HEK293 (cell line): ENCODE results near the gene ZFHX2.
"Not testable (repeated sequence)": the region's sequence is repeated elsewhere in the genome, so short reads cannot be mapped to it uniquely, and the experiment has no call there.

Experiments used
- CTCF ChIA-PET: fragments of 350-600 bp; formaldehyde crosslinking; extraction: SDS; loops from one replicate; lab custom pipeline; 2021; ENCODE audit warnings: antibody characterized with exemption; lab: Yijun Ruan, JAX
- POLR2A ChIA-PET: fragments of 300-600 bp; formaldehyde crosslinking; extraction: SDS; loops from one replicate; lab custom pipeline; 2020; ENCODE audit warnings: antibody characterized with exemption, inconsistent platforms; lab: Yijun Ruan, JAX
- H3K27ac ChIP-seq: fragments of 200-500 bp; sonication (Bioruptor generic); 2 replicates; pipeline ENCODE4 v1.5.1; 2014; ENCODE audit warnings: low read depth, low read length, control low read depth, inconsistent platforms; ENCODE audit errors: extremely low read depth
- H3K36me3 ChIP-seq, 2 experiments: fragments of 200-500 bp in 1 of 2; sonication (Bioruptor generic) in 1 of 2; 1 replicate in 1 of 2; 2 replicates in 1 of 2; pipeline ENCODE4 v1.5.1; 2014 to 2017; ENCODE audit warnings: inconsistent platforms in 2 of 2, low read length in 2 of 2; ENCODE audit not compliant: control insufficient read depth in 2 of 2, insufficient read depth in 1 of 2
- H3K4me1 ChIP-seq: fragments of 200-500 bp; sonication (Bioruptor generic); 2 replicates; pipeline ENCODE4 v1.5.1; 2014; ENCODE audit warnings: mild to moderate bottlenecking, low read length, inconsistent platforms; ENCODE audit not compliant: control insufficient read depth, insufficient read depth
- H3K4me3 ChIP-seq: 2 replicates; pipeline ENCODE4 v1.5.1; 2011; ENCODE audit warnings: low read depth, mild to moderate bottlenecking, control low read depth, low read length, moderate library complexity
- H3K9me3 ChIP-seq: fragments of 200-500 bp; sonication (Bioruptor generic); 2 replicates; pipeline ENCODE4 v1.5.1; 2014; ENCODE audit warnings: low read depth, low read length, inconsistent platforms; ENCODE audit not compliant: control insufficient read depth, insufficient read depth
- KLF8 ChIP-seq: fragments of 450-650 bp; formaldehyde crosslinking; IDR thresholded peaks from 2 replicates; pipeline ENCODE4 v1.5.1; 2016; ENCODE audit warnings: missing biosample characterization, missing genetic modification characterization
- MZF1 ChIP-seq: fragments of 450-650 bp; formaldehyde crosslinking; IDR thresholded peaks from 2 replicates; pipeline ENCODE4 v1.5.1; 2017; ENCODE audit warnings: missing biosample characterization, missing genetic modification characterization, borderline replicate concordance
- SCRT1 ChIP-seq: fragments of 450-650 bp; formaldehyde crosslinking; IDR thresholded peaks from 2 replicates; pipeline ENCODE4 v1.5.1; 2016; ENCODE audit warnings: missing biosample characterization, missing genetic modification characterization, borderline replicate concordance
- SP3 ChIP-seq: fragments of 450-650 bp; formaldehyde crosslinking; IDR thresholded peaks from 2 replicates; pipeline ENCODE4 v1.5.1; 2016; ENCODE audit warnings: missing biosample characterization, missing genetic modification characterization
- YY2 ChIP-seq: fragments of 450-650 bp; formaldehyde crosslinking; IDR thresholded peaks from 2 replicates; pipeline ENCODE4 v1.5.1; 2016; ENCODE audit warnings: missing biosample characterization, missing genetic modification characterization
- ZEB2 ChIP-seq: fragments of 450-650 bp; formaldehyde crosslinking; IDR thresholded peaks from 2 replicates; pipeline ENCODE4 v1.5.1; 2016; ENCODE audit warnings: missing biosample characterization, missing genetic modification characterization
- ZFP37 ChIP-seq: fragments of 450-650 bp; formaldehyde crosslinking; IDR thresholded peaks from 2 replicates; pipeline ENCODE4 v1.5.1; 2016; ENCODE audit warnings: missing biosample characterization, missing genetic modification characterization
- ZFP69B ChIP-seq: fragments of 450-650 bp; formaldehyde crosslinking; IDR thresholded peaks from 2 replicates; pipeline ENCODE4 v1.5.1; 2016; ENCODE audit warnings: missing biosample characterization, missing genetic modification characterization
- ZNF121 ChIP-seq: fragments of 450-650 bp; formaldehyde crosslinking; IDR thresholded peaks from 2 replicates; pipeline ENCODE4 v1.5.1; 2016; ENCODE audit warnings: missing biosample characterization, missing genetic modification characterization
- ZNF202 ChIP-seq: fragments of 450-650 bp; formaldehyde crosslinking; IDR thresholded peaks from 2 replicates; pipeline ENCODE4 v1.5.1; 2016; ENCODE audit warnings: missing biosample characterization, missing genetic modification characterization, borderline replicate concordance
- ZNF221 ChIP-seq: fragments of 450-650 bp; formaldehyde crosslinking; IDR thresholded peaks from 2 replicates; pipeline ENCODE4 v1.5.1; 2017; ENCODE audit warnings: missing biosample characterization, missing genetic modification characterization, borderline replicate concordance
- ZNF350 ChIP-seq: fragments of 450-650 bp; formaldehyde crosslinking; IDR thresholded peaks from 2 replicates; pipeline ENCODE4 v1.5.0; 2017; ENCODE audit warnings: missing biosample characterization, mild to moderate bottlenecking, missing genetic modification characterization
- ZNF549 ChIP-seq: fragments of 450-650 bp; IDR thresholded peaks from 2 replicates; pipeline ENCODE4 v1.5.1; 2018; ENCODE audit warnings: missing biosample characterization, missing genetic modification characterization, mild to moderate bottlenecking, inconsistent platforms, moderate library complexity
- ZNF701 ChIP-seq: fragments of 450-650 bp; formaldehyde crosslinking; IDR thresholded peaks from 2 replicates; pipeline ENCODE4 v1.5.1; 2016; ENCODE audit warnings: missing biosample characterization, missing genetic modification characterization
- ZNF76 ChIP-seq: fragments of 450-650 bp; formaldehyde crosslinking; IDR thresholded peaks from 2 replicates; pipeline ENCODE4; 2016; ENCODE audit warnings: low read depth, missing biosample characterization, missing genetic modification characterization, borderline replicate concordance
- ZNF792 ChIP-seq: fragments of 450-650 bp; formaldehyde crosslinking; IDR thresholded peaks from 2 replicates; pipeline ENCODE4 v1.5.1; 2016; ENCODE audit warnings: missing biosample characterization, missing genetic modification characterization
- TF ChIP-seq, protein P1 (sequence below): fragments of 450-650 bp; formaldehyde crosslinking; IDR thresholded peaks from 2 replicates; pipeline ENCODE4 v1.5.1; 2016; ENCODE audit warnings: missing biosample characterization, missing genetic modification characterization, borderline replicate concordance
- TF ChIP-seq, protein P2 (sequence below): fragments of 450-650 bp; formaldehyde crosslinking; optimal IDR thresholded peaks from 2 replicates; pipeline ENCODE3; 2016; ENCODE audit warnings: missing biosample characterization, mild to moderate bottlenecking, missing genetic modification characterization
- TF ChIP-seq, protein P3 (sequence below): fragments of 450-650 bp; formaldehyde crosslinking; IDR thresholded peaks from 2 replicates; pipeline ENCODE4 v1.5.1; 2016; ENCODE audit warnings: missing biosample characterization, missing genetic modification characterization, low read depth
- TF ChIP-seq, protein P4 (sequence below): fragments of 450-650 bp; formaldehyde crosslinking; IDR thresholded peaks from 2 replicates; pipeline ENCODE4 v1.5.1; 2016; ENCODE audit warnings: missing biosample characterization, missing genetic modification characterization

ZFHX2 gene

DNA sequence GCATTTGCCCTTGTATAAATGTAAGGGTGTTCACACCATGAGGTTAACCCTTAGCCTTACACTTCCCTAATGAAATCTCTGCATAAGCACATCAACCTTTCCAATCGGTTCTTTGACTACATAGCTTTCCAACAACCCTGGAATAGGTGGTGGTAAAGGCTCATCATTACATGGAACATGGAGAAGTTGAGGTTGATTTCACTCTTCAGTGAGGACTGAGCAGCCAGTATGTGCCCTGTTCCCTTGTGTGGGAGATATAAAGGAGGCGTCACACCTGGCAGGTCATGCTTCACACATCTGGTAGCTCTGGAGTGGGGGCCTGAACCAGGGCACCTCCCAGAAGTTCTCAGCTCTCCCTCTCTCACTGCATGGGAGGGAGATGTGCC lies 48.8 kb upstream of the ZFHX2 start (continued):
- TF ChIP-seq, protein P1, sequence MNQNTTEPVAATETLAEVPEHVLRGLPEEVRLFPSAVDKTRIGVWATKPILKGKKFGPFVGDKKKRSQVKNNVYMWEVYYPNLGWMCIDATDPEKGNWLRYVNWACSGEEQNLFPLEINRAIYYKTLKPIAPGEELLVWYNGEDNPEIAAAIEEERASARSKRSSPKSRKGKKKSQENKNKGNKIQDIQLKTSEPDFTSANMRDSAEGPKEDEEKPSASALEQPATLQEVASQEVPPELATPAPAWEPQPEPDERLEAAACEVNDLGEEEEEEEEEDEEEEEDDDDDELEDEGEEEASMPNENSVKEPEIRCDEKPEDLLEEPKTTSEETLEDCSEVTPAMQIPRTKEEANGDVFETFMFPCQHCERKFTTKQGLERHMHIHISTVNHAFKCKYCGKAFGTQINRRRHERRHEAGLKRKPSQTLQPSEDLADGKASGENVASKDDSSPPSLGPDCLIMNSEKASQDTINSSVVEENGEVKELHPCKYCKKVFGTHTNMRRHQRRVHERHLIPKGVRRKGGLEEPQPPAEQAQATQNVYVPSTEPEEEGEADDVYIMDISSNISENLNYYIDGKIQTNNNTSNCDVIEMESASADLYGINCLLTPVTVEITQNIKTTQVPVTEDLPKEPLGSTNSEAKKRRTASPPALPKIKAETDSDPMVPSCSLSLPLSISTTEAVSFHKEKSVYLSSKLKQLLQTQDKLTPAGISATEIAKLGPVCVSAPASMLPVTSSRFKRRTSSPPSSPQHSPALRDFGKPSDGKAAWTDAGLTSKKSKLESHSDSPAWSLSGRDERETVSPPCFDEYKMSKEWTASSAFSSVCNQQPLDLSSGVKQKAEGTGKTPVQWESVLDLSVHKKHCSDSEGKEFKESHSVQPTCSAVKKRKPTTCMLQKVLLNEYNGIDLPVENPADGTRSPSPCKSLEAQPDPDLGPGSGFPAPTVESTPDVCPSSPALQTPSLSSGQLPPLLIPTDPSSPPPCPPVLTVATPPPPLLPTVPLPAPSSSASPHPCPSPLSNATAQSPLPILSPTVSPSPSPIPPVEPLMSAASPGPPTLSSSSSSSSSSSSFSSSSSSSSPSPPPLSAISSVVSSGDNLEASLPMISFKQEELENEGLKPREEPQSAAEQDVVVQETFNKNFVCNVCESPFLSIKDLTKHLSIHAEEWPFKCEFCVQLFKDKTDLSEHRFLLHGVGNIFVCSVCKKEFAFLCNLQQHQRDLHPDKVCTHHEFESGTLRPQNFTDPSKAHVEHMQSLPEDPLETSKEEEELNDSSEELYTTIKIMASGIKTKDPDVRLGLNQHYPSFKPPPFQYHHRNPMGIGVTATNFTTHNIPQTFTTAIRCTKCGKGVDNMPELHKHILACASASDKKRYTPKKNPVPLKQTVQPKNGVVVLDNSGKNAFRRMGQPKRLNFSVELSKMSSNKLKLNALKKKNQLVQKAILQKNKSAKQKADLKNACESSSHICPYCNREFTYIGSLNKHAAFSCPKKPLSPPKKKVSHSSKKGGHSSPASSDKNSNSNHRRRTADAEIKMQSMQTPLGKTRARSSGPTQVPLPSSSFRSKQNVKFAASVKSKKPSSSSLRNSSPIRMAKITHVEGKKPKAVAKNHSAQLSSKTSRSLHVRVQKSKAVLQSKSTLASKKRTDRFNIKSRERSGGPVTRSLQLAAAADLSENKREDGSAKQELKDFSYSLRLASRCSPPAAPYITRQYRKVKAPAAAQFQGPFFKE (tag by site-specific recombination), result no peak
- no peak for TF ChIP-seq ZNF76
- no peak for TF ChIP-seq ZFP37
- TF ChIP-seq SCRT1 (tag by site-specific recombination), result no peak
- TF ChIP-seq ZNF202 (tag by site-specific recombination), result no peak
- TF ChIP-seq MZF1, result no peak
- no peak for TF ChIP-seq ZNF350
- TF ChIP-seq ZFP69B (tag by site-specific recombination), result no peak
- no peak for TF ChIP-seq SP3 (tag by site-specific recombination)
- TF ChIP-seq, all 188 proteins: peak for 0

DNA sequence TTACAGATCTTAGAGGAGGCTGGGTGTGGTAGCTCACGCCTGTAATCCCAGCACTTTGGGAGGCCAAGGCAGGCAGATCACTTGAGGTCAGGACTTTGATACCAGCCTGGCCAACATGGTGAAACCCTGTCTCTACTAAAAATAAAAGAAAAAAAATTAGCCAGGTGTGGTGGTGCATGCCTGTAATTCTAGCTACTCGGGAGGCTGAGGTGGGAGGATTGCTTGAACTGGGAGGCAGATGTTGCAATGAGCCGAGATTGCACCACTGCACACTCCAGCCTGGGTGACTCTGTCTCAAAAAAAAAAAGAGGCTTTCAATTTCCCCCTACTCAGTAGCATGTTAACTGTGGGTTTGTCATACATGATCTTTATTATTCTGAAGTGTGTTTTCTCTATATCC lies 42.6 kb upstream of the ZFHX2 start:
- H3K27ac ChIP-seq, H3K4me3 ChIP-seq, POLR2A ChIA-PET, H3K9me3 ChIP-seq, H3K36me3 ChIP-seq, H3K4me1 ChIP-seq: not testable (repeated sequence)
- CTCF ChIA-PET, result interaction anchor here (0.6 to 1.0 kb wide), 3 partner anchors 45 to 317 kb away, joined by 3 to 4 read pairs (median 3); no protein-coding TSS in a partner anchor

DNA sequence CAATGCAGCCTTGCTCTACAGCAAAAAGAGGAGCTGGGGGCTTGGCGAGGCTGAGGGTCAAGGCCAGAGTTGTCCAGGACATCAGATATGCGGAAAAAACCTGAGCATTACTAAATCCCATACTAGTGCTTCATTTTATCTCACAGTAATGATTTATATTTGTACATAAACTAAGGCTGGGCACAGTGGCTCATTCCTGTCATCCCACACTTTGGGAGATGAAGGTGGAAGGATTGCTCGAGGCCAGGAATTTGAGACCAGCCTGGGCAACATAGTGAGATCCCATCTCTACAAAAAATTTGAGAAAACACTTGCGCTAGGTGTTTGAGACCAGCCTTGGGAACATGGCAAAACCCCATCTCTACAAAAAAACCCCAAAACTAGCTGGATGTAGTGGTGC lies 38.6 kb upstream of the ZFHX2 start:
- ChIA-PET POLR2A (no interaction called here), CTCF (interaction anchor here (0.6 to 2.5 kb wide), 4 partner anchors 18 to 131 kb away, joined by 3 to 11 read pairs (median 6); no protein-coding TSS in a partner anchor)
- Histone ChIP-seq H3K4me3 (no peak overlapping the region), H3K4me1 (no peaks in the 10 kb centered on the region), H3K27ac (no peak overlapping the region), H3K9me3 (no peaks in the 10 kb centered on the region), H3K36me3 (no peaks in the 10 kb centered on the region)
- TF ChIP-seq YY2 (tag by site-specific recombination) (no peak), KLF8 (tag by site-specific recombination) (no peak), ZEB2 (tag by site-specific recombination) (no peak), ZNF549 (tag by site-specific recombination) (no peak), ZNF121 (tag by site-specific recombination) (no peak), ZNF792 (tag by site-specific recombination) (no peak), ZNF221 (no peak), ZNF701 (tag by site-specific recombination) (no peak)
- TF ChIP-seq, protein P2, sequence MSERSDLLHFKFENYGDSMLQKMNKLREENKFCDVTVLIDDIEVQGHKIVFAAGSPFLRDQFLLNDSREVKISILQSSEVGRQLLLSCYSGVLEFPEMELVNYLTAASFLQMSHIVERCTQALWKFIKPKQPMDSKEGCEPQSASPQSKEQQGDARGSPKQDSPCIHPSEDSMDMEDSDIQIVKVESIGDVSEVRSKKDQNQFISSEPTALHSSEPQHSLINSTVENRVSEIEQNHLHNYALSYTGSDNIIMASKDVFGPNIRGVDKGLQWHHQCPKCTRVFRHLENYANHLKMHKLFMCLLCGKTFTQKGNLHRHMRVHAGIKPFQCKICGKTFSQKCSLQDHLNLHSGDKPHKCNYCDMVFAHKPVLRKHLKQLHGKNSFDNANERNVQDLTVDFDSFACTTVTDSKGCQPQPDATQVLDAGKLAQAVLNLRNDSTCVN (tag by site-specific recombination), result no peak
- TF ChIP-seq, protein P3, sequence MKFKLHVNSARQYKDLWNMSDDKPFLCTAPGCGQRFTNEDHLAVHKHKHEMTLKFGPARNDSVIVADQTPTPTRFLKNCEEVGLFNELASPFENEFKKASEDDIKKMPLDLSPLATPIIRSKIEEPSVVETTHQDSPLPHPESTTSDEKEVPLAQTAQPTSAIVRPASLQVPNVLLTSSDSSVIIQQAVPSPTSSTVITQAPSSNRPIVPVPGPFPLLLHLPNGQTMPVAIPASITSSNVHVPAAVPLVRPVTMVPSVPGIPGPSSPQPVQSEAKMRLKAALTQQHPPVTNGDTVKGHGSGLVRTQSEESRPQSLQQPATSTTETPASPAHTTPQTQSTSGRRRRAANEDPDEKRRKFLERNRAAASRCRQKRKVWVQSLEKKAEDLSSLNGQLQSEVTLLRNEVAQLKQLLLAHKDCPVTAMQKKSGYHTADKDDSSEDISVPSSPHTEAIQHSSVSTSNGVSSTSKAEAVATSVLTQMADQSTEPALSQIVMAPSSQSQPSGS (tag by site-specific recombination), result no peak
- TF ChIP-seq, protein P4, sequence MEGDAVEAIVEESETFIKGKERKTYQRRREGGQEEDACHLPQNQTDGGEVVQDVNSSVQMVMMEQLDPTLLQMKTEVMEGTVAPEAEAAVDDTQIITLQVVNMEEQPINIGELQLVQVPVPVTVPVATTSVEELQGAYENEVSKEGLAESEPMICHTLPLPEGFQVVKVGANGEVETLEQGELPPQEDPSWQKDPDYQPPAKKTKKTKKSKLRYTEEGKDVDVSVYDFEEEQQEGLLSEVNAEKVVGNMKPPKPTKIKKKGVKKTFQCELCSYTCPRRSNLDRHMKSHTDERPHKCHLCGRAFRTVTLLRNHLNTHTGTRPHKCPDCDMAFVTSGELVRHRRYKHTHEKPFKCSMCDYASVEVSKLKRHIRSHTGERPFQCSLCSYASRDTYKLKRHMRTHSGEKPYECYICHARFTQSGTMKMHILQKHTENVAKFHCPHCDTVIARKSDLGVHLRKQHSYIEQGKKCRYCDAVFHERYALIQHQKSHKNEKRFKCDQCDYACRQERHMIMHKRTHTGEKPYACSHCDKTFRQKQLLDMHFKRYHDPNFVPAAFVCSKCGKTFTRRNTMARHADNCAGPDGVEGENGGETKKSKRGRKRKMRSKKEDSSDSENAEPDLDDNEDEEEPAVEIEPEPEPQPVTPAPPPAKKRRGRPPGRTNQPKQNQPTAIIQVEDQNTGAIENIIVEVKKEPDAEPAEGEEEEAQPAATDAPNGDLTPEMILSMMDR, result no peak
